Stomach (tissue), 9 donors: ENCODE measurements around the gene PLPP7. TPM values are rescaled to one million over a fixed set of nuclear protein-coding genes. Genes with fewer than 3 reads are reported as not detected.
"Not testable (repeated sequence)": the region's sequence is repeated elsewhere in the genome, so short reads cannot be mapped to it uniquely, and the experiment has no call there.

Experiments used
- DNase-seq, 2 donors: peaks; one replicate each; pipeline versions ENCODE4 v3.0.0 to v3.0.0-alpha.2; 2013 to 2019
- H3K27ac ChIP-seq, 5 donors: fragments of 200-600 bp in 4 of 5; sonication (generic) in 4 of 5; one replicate each; pipeline ENCODE4 v1.5.1; 2013 to 2019; ENCODE audit warnings: mild to moderate bottlenecking in 1 of 5, moderate library complexity in 1 of 5
- H3K27me3 ChIP-seq, 3 donors: fragments of 200-600 bp; sonication (generic); one replicate each; pipeline ENCODE4 v1.5.1; 2017 to 2019; ENCODE audit warnings: mixed run types in 1 of 3
- H3K36me3 ChIP-seq, 4 donors: fragments of 200-600 bp; sonication (generic); 1 replicate in 3 of 4; 2 replicates in 1 of 4; pipeline ENCODE4 v1.5.1; 2016 to 2019
- H3K4me1 ChIP-seq, 4 donors: fragments of 200-600 bp; sonication (generic); one replicate each; pipeline ENCODE4 v1.5.1; 2016 to 2019
- H3K4me3 ChIP-seq, 4 donors: fragments of 200-600 bp; sonication (generic) in 3 of 4; one replicate each; pipeline ENCODE4 v1.5.1; 2016 to 2019; ENCODE audit warnings: mild to moderate bottlenecking in 1 of 4
- H3K9me3 ChIP-seq, 4 donors: fragments of 200-600 bp; sonication (generic); one replicate each; pipeline ENCODE4 v1.5.1; 2016 to 2019
- EP300 ChIP-seq: sonication (generic); formaldehyde crosslinking; IDR thresholded peaks from one replicate; pipeline ENCODE4 v1.6.1; 2017; ENCODE audit warnings: antibody characterized with exemption
- POLR2A ChIP-seq, 4 donors: fragments of 450-650 bp; IDR thresholded peaks; one replicate each; pipeline ENCODE4 v1.6.1; 2016; ENCODE audit warnings: antibody characterized with exemption in 4 of 4, control low read depth in 2 of 4, mild to moderate bottlenecking in 1 of 4, moderate library complexity in 1 of 4
- POLR2AphosphoS5 ChIP-seq, 3 donors: sonication (generic); formaldehyde crosslinking; IDR thresholded peaks; one replicate each; pipeline ENCODE4 v1.6.1; 2016; ENCODE audit warnings: antibody characterized with exemption in 3 of 3
- WGBS, 5 donors: extraction: QIAGEN DNeasy Blood & Tissue Kit in 3 of 5; methylation state at CpG; one replicate each; pipeline versions ENCODE4 v1.1.5 to v1.1.7; 2013 to 2018; 5-methylcytosine and 5-hydroxymethylcytosine counted together
- intact Hi-C: fragments of 100-400 bp; cut with DNase I; formaldehyde crosslinking; loops from one replicate; pipeline ENCODE4 v1.15.1; 2023; ENCODE audit warnings: low total_unique reads
- polyA plus RNA-seq, 3 donors: library from polyadenylated mRNA; stranded (reverse); fragments of 200-250 nt; gene quantifications; one replicate each; pipeline ENCODE4 v1.2.3, GENCODE V29; 2013
- total RNA-seq, 5 donors: library from RNA; depleted of rRNA; stranded (reverse); fragments of >200 nt; gene quantifications; one replicate each; pipeline versions ENCODE4 v1.1.0 to v1.2.3, GENCODE V29; 2014 to 2016
- TF ChIP-seq, protein P1 (sequence below), 7 experiments: fragments of 450-650 bp in 4 of 7; fragments of 200-600 bp in 3 of 7; sonication (generic) in 3 of 7; IDR thresholded peaks; one replicate each; pipeline ENCODE4 v1.5.1; 2016 to 2019; ENCODE audit warnings: antibody characterized with exemption in 7 of 7, control low read depth in 2 of 7, mild to moderate bottlenecking in 1 of 7
- donor health status: healthy with polysubstance abuse.
- donor health status: Bipolar disorder and iron deficiency.
- donor health status: healthy.

PLPP7 gene
- total and polyA plus RNA-seq, 8 donors = 0.29 to 1.8 (median 1.6) TPM; not detected in 1

DNA sequence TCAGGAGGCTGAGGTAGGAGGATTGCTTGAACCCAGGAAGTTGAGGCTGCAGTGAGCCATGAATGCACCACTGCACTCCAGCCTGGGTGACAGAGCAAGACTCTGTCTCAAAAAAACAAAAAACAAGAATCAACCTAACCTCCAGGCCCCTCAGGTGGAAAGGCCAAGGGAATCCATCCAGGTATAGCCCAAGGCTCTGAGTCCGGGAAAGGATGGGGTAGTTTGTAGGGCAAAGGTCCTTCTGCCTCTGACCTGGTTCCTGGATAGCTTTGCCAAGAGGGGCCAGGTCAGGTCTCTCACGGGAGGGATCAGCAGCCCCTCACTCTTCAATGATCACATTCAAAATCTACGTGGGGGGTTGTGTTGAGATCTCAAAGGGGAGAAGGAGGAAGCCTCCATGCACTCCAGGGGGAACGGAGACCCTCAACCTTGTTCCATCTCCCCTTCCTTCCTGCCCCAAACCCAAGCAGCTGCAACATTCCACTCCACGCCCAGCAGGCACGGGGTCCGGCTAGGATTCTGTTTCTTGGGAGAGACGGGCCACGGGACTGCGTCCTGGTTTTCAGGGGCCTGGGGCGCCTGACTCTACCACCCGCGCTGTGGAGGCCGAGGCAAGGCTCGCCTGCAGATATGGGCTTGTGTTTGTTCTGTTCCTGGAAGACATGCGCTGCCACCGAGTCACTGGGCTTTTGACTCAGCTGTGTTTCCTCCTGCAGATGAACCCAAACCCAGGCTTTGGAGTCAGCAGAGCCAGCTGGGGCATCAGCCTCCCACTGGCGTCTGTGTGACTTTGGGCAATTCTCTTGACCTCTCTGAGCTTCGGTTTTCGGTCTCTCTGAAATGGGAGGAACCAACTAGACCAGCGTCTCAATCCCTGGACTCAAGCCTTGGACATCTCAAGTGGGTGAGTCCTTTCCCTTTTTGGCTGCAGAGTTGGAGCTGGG is 35.5 kb downstream of the PLPP7 start:
- TF ChIP-seq POLR2AphosphoS5 (IDR thresholded peaks at IDR 0.05) = no peak
- Histone ChIP-seq H3K9me3 (no peaks in the 10 kb centered on the region), H3K4me3 (no peak overlapping the region), H3K27ac (no peak overlapping the region), H3K4me1 (peaks cover 0 to 6% (median 0%) of the 10 kb centered on the region in 4 donors), H3K27me3 (peaks cover 0 to 11% (median 0%) of the 10 kb centered on the region in 3 donors), H3K36me3 (no peaks in the 10 kb centered on the region)
- DNase-seq = no peak
- intact Hi-C loops = no loop called here
- WGBS, 5 donors = 78 to 87% (median 84%) methylated on average over 5 to 21 of the region's 21 CpGs

DNA sequence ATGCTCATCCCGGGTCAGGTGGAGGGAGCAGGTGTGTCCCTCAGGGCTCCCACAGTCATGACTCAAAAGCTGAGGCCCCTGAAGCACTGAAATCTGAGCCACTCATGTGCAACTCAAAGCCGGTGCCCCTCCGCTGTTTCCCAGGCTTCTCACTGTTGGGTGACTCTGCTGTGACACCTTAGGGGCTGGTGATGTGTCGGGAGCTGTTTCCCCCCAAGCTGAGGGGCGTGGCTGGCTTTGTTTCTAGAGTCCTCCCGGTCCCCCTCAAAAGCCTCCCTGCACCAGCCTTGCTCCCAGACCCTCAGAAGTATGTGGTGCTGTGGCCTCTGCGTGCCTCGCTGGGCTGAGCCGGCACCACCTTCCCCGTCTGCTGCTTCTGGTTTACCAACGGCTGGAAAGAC is 39.7 kb downstream of the PLPP7 start:
- Histone ChIP-seq H3K4me1 (peaks cover 0 to 6% (median 0%) of the 10 kb centered on the region in 4 donors), H3K4me3 (no peak overlapping the region), H3K9me3 (no peaks in the 10 kb centered on the region), H3K36me3 (no peaks in the 10 kb centered on the region), H3K27ac (no peak overlapping the region), H3K27me3 (peaks cover 0 to 11% (median 0%) of the 10 kb centered on the region in 3 donors)
- no peak for TF ChIP-seq POLR2A (IDR thresholded peaks at IDR 0.05)
- TF ChIP-seq POLR2AphosphoS5 (IDR thresholded peaks at IDR 0.05) = no peak
- TF ChIP-seq, protein P1, sequence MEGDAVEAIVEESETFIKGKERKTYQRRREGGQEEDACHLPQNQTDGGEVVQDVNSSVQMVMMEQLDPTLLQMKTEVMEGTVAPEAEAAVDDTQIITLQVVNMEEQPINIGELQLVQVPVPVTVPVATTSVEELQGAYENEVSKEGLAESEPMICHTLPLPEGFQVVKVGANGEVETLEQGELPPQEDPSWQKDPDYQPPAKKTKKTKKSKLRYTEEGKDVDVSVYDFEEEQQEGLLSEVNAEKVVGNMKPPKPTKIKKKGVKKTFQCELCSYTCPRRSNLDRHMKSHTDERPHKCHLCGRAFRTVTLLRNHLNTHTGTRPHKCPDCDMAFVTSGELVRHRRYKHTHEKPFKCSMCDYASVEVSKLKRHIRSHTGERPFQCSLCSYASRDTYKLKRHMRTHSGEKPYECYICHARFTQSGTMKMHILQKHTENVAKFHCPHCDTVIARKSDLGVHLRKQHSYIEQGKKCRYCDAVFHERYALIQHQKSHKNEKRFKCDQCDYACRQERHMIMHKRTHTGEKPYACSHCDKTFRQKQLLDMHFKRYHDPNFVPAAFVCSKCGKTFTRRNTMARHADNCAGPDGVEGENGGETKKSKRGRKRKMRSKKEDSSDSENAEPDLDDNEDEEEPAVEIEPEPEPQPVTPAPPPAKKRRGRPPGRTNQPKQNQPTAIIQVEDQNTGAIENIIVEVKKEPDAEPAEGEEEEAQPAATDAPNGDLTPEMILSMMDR (IDR thresholded peaks at IDR 0.05) = no peak
- intact Hi-C loops = no loop called here
- 60 to 71% (median 63%) methylated on average over 8 to 11 of the region's 11 CpGs for WGBS, 5 donors
- DNase-seq = no peak

DNA sequence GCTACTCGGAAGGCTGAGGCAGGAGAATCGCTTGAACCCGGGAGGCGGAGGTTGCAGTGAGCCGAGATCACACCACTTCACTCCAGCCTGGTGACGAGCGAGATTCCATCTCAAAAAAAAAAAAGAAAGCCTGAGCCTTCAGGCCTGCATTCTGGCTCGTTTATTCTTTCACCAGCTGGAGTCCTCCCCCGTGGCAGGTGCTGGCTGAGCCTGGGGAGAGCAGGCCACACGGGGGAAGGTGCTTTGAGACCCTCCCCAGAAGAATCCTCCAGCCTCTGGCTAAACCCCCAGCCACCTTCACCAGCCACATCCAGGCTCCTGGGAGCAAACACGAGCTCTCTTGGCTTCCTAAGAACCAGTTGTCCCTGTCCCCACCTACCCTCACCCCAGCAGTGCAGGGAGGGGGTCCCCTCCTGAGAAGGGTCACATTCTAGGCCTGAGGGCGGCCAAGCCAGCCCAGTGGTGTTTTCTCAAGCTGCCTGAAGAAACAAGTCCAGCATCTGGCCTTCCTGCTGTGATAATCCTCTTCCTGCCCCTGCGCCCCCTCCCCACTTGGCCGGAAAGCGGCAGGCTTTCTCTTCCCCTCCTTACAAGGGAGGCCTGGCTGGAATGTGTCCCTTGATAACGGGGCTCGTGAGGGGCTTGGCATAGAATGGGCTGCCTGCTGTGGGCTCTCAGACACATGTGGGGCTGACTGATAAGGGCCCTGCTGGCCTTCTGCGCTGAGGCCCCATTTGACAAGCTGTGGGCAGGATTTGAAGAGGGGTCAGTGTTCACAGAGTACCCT is 41.5 kb downstream of the PLPP7 start:
- intact Hi-C loops = loop anchor here (10.0 kb wide), 1 partner anchor 276 kb away; no protein-coding TSS in a partner anchor
- peaks cover 0 to 6% (median under 1%) of the 10 kb centered on the region in 4 donors for H3K4me1 ChIP-seq
- H3K9me3 ChIP-seq = no peaks in the 10 kb centered on the region
- H3K4me3 ChIP-seq = no peak overlapping the region
- TF ChIP-seq, protein P1 (IDR thresholded peaks at IDR 0.05) = no peak
- no peak for TF ChIP-seq EP300
- no peak for TF ChIP-seq POLR2A (IDR thresholded peaks at IDR 0.05)
- no peak for TF ChIP-seq POLR2AphosphoS5 (IDR thresholded peaks at IDR 0.05)
- H3K27ac ChIP-seq = no peak overlapping the region
- H3K27me3 ChIP-seq = peaks cover 0 to 11% (median 0%) of the 10 kb centered on the region in 3 donors
- no peaks in the 10 kb centered on the region for H3K36me3 ChIP-seq
- peak in 1 of 2 donors; percentile 52 for DNase-seq
- WGBS, 5 donors = 53 to 71% (median 59%) methylated on average over 18 of the region's 18 CpGs

DNA sequence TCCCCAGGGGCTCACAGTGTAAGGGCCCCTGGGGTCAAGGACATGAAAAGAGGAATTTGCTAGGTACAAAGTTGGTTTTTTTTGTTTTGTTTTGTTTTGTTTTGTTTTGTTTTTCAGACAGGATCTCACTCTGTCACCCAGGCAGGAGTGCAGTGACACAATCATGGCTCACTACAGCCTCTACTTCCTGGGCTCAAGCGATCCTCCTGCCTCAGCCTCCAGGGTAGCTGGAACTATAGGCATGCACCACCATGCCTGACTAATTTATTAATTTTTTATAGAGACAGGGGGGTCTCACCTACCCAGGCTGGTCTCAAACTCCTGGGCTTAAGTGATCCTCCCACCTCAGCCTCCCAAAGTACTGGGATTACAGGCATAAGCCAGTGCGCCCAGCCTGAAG is 42.5 kb downstream of the PLPP7 start:
- DNase-seq, H3K36me3 ChIP-seq, H3K9me3 ChIP-seq, H3K27ac ChIP-seq, H3K4me1 ChIP-seq, H3K4me3 ChIP-seq: not testable (repeated sequence)
- intact Hi-C loops = loop anchor here (10.0 kb wide), 1 partner anchor 277 kb away; no protein-coding TSS in a partner anchor
- H3K27me3 ChIP-seq = peaks cover 0 to 11% (median 0%) of the 10 kb centered on the region in 3 donors
- 90 to 100% (median 97%) methylated on average over 2 of the region's 2 CpGs for WGBS, 5 donors
